ENCODE results near the gene NCKAP1.
"Not testable (repeated sequence)": the region's sequence is repeated elsewhere in the genome, so short reads cannot be mapped to it uniquely, and the experiment has no call there.

The NCKAP1 gene

GRCh38 chr2:182907081-182907830, 131.0 kb downstream of the NCKAP1 start:
- DNase-seq = no peak

DNA sequence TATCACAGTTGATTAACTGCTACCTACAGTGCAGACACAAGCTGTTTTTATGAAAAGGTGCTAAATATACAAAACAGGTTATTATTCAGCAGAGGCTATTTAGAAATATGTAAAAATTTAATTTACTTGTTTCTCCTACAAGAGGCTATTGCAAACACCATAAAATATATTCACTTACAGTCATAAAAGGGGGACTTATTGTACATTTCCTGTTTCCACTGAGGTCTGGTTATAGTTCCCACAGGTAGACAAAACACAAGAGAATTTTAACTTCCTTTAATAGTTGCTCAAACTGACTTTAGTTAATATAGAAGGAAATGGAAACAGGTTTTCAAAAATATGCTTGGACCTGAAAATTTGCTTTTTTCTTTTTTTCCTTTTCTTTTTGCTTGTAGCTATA, 131.8 kb downstream of the NCKAP1 start:
- DNase-seq = no peak

DNA sequence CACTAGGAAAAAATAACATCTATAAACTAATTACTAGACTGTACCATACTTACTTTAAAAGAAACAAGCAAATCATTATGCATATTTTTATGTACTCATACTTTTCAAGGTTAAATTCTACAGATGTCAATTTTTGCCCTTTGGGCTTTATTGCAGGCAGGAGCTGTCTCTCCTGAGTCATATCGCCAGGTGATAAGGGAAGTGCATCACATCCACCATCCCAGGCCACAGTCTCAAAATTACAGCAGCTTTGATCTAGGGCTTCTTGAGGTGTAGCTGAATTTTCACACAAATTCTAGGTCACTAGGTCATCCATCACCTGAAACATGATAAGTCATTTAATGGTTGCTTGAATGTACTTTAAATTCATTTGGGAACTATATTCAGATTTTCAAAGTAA, 133.4 kb downstream of the NCKAP1 start:
- no peak for DNase-seq

GRCh38 chr2:182903566-182903965, 134.7 kb downstream of the NCKAP1 start:
- DNase-seq = no peak

- no peak for DNase-seq
Measured at GRCh38 chr2:182901748-182902147, 136.5 kb downstream of the NCKAP1 start.

GRCh38 chr2:182898718-182899117, 139.5 kb downstream of the NCKAP1 start:
- no peak for DNase-seq

- DNase-seq = no peak
Measured at GRCh38 chr2:182897137-182897536, 141.1 kb downstream of the NCKAP1 start.

DNA sequence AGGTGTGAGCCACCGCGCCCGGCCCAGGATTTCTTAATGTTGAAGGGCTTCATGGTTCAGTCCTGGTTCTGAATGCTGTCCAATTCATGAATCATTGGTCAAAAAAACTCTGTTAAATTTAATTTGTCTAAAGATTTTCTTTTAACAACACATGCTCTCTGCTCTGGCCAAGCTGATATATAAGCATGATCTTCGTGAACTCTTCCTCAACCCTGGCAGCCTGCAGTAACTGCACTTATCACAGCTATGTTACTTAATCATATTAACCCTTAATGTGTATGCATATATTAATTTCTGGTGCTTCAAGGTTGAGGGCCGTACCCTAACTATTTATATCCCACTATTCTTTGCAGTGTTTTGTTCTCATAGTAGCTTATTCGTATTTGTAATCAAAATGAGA, 142.5 kb downstream of the NCKAP1 start:
- no peak for DNase-seq

DNA sequence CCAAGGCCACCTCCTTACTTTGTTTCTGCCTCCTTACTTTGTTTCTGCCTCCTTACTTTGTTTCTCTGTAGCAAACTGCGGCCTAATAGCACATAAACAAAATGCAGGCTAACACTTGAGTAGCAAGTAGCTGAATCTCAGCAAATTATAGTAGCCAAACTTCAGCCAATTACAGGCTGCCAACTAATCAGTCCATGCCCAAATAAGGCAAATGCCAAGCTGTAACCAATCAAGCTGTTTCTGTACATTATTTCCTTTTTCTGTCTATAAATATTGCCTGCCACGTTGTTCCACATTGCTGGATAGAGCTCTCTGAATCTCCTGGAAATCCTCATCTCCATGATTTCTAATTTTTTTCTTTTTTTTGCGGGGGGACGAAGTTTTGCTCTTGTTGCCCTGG, 143.1 kb downstream of the NCKAP1 start:
- DNase-seq = no peak

DNA sequence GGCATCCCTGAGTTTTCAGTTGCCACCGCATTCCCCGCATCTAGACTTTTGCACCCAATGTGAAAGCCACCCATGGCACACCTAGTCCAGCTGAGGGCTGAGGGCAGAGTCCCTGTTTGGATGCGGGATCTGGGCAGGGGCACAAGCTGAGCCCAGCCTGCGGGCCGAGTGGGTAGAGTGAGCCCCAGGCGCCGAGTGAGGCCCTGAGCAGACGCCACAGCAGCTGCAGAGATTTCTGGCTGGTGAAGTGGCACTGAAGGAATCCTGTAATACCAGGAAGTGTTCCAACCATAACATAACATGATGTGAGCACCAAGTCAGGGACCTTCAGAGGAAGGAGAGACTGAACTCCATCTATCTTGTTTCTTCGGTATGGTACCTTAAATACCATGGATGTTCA, 144.1 kb downstream of the NCKAP1 start:
- DNase-seq = no peak

GRCh38 chr2:182893666-182894065, 144.6 kb downstream of the NCKAP1 start:
- DNase-seq = no peak

GRCh38 chr2:182893035-182893434, 145.2 kb downstream of the NCKAP1 start:
- DNase-seq = not testable (repeated sequence)

DNA sequence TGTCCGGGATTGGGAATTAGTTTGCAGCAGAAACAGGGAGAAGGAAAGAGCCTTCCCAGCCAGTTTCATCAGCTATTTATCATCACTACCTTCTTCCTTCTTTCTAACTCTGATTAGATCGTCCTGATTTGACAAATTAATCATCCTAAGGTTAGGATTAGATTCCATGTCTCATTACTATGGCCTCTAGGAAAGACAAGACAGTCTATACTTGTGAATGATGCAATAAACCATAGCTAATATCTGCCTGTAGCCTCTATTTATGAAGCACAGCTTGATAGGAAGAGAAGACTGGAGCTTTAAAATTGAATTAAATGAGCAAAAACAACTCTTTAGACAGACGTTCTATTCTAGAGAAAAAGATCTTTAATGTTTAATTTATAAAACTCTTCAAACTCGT, 146.6 kb downstream of the NCKAP1 start:
- DNase-seq = no peak

DNA sequence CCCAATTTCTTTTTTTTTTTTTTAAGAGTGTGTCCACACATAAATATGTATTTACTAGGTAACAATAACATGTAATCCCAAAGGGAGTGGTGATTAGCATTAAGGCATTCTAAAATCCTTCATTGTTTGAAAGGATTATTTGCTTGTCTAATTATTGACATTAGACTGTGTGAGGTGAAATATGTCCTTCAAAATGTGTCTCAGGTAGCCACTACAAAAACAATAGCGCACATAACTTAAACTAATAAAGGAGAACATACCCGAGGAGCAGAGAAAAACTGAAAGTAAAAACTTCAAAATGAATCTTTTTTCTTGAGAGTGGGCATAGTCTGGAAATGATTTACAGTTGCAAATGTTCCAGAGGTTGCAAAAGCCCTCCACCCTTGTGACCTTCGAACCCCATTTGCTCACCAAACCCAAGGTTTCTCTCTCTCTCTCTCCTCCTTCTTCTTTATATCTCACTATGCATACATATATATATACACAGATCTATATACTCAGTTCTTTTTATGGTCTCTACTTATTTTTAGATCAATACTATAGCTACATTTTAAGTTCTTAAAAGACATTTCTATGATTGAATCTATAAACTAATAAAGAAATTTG, 147.4 kb downstream of the NCKAP1 start:
- no peak for DNase-seq

DNA sequence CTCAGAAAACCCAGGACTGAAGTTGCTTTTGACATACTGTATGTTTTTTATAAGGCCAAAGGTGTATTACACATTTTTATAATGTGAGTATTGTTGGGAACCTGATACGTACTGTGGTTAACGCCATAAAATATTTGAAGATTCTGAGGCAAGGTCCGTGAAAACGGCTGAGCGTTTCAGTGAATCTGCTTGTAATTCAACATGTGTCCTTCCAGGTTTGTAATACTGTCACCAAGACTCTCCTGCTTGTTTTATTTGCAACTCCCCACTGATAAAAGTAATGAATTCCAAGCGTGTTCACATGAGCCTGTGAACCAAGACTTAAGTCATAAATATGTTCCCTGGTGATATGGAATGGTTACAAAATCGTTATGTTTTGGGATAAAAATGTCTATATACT, 148.0 kb downstream of the NCKAP1 start:
- no peak for DNase-seq

DNA sequence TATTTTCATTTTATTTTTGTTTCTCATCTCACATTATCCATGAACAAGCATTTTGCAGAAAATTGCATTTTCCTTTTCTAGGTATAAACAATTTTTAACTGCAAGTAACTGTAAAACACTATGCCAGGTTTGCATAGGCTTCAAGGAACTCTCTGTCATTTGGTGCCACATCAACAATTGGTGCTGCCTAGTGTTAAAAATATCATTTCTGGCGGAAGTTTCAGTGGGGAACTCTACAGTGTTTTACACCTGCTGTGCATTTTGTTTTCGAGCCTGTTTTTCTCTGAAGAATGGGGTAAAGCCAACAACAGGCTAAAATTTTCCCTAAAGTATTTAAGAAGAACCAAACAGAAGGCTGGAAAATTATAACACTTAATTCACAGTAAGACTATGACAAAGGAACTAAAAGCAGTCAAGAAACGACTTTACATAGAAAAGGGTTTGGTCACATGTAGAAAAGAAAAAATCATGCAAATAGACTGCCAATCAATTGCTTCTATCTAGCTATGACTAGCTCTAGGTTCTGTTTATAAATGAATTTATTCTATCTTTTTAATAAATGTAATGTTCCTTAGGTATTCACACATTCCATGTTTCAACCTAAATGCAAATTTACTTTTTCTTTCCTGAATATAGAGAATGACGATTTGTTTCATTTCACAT, 150.4 kb downstream of the NCKAP1 start:
- DNase-seq = no peak

GRCh38 chr2:182887093-182887492, 151.2 kb downstream of the NCKAP1 start:
- DNase-seq = no peak

DNA sequence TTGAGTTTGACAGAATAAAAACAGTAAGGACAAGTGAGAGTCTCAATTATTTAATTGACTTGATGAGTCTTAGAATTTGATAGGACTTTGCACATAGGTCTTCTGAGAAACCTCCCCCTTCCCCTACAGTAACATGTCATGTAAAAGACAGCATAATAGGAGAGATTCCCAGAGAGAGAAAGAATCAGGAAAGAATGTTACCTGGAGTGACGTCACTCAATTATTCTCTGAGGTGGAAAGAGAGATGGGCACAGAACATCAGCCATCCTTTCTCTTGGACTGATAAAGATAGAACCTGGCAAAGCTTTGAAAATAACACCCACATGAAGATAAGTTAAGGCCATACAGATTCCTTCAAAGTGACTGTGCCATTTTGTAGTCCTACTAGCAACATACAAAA, 152.5 kb downstream of the NCKAP1 start:
- no peak for DNase-seq

GRCh38 chr2:182883451-182883850, 154.8 kb downstream of the NCKAP1 start:
- DNase-seq = no peak

GRCh38 chr2:182880100-182880499, 158.2 kb downstream of the NCKAP1 start:
- DNase-seq = not testable (repeated sequence)

DNA sequence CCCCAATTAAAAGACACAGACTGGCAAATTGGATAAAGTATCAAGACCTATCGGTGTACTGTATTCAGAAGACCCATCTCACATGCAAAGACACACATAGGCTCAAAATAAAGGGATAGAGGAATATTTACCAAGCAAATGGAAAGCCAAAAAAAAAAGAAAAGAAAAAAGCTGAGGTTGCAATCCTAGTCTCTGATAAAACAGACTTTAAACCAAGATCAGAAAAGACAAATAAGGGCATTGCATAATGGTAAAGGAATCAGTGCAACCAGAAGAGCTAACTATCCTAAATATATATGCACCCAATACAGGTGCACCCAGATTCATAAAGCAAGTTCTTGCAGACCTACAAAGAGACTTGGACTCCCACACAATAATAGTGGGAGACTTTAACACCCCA, 161.6 kb downstream of the NCKAP1 start:
- DNase-seq = not testable (repeated sequence)

GRCh38 chr2:182870227-182870626, 168.0 kb downstream of the NCKAP1 start:
- DNase-seq = peak; percentile 25

DNA sequence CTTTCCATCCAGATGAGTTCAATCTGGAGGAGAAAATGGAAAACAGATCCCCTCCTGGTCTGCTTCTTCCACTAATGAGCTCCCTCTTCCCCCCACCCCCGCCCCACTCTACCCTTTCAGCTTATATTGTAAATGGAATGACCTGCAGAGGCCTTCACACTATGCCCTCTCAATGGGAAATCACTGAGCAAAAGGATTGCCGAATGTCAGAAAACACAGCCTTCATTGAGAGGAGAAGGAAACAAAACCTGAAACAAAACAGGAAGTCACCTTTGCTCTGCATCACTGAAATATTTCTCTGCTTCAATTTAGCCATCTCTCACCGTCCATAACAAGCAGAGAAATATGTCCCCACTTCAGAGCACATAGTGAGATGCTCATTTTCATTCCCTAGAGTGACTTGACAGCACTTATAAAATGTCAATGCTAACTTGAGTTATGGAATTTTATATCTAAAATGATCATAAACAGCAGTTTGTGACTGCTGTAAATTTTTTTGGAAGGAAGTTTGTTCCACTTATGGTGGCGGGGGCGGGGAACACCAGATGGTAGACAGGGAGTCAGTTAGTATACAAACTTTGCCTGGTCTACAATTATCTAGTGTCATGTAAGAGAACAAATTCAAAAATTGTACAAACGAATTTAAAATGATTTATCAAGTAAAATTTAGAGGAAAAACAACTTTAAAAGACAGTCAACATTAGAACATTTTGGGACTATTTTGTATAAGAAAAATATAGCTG, 170.0 kb downstream of the NCKAP1 start:
- DNase-seq = no peak
